NCI-H2107 treated with DMSO at 0.1 percent for 48 hours (cell line): ENCODE data around the gene NBAS.

ENCODE experiments used
- DNase-seq: peaks from one replicate; lab custom pipeline; 2025; ENCODE audit not compliant: unreplicated experiment; lab: John Stamatoyannopoulos, UW

NBAS gene

GRCh38 chr2:15369129-15369528 is 192.0 kb downstream of the NBAS start:
- DNase-seq: no peak

- DNase-seq: no peak
Observed at GRCh38 chr2:15367715-15368114, 193.4 kb downstream of the NBAS start.

GRCh38 chr2:15367205-15367604 is 193.9 kb downstream of the NBAS start:
- DNase-seq: no peak

- DNase-seq: no peak
Observed at GRCh38 chr2:15365411-15365810, 195.7 kb downstream of the NBAS start.

GRCh38 chr2:15364561-15364960 is 196.6 kb downstream of the NBAS start:
- no peak for DNase-seq

- no peak for DNase-seq
Observed at GRCh38 chr2:15363734-15364133, 197.4 kb downstream of the NBAS start.

GRCh38 chr2:15363142-15363541 is 198.0 kb downstream of the NBAS start:
- no peak for DNase-seq

- DNase-seq: no peak
Observed at GRCh38 chr2:15359716-15360531, 201.2 kb downstream of the NBAS start.

- DNase-seq: no peak
Observed at GRCh38 chr2:15357922-15358321, 203.2 kb downstream of the NBAS start.

GRCh38 chr2:15357186-15357585 is 203.9 kb downstream of the NBAS start:
- DNase-seq: no peak

- no peak for DNase-seq
Observed at GRCh38 chr2:15355386-15355785, 205.7 kb downstream of the NBAS start.

GRCh38 chr2:15354596-15355366 is 206.4 kb downstream of the NBAS start:
- no peak for DNase-seq

GRCh38 chr2:15352363-15352762 is 208.8 kb downstream of the NBAS start:
- no peak for DNase-seq

- DNase-seq: no peak
Observed at GRCh38 chr2:15348636-15349035, 212.5 kb downstream of the NBAS start.

- DNase-seq: no peak
Observed at GRCh38 chr2:15348045-15348444, 213.1 kb downstream of the NBAS start.

GRCh38 chr2:15346624-15347023 is 214.5 kb downstream of the NBAS start:
- no peak for DNase-seq

- DNase-seq: no peak
Observed at GRCh38 chr2:15337996-15338666, 223.0 kb downstream of the NBAS start.

- DNase-seq: peak; percentile 94
Observed at GRCh38 chr2:15334644-15335326, 226.3 kb downstream of the NBAS start.

- DNase-seq: no peak
Observed at GRCh38 chr2:15331787-15332186, 229.3 kb downstream of the NBAS start.

GRCh38 chr2:15325296-15325695 is 235.8 kb downstream of the NBAS start:
- no peak for DNase-seq

GRCh38 chr2:15323227-15323626 is 237.9 kb downstream of the NBAS start:
- no peak for DNase-seq
